Stimulated activated CD8-positive, alpha-beta memory T cell treated with anti-CD3 and anti-CD28 coated beads, Interleukin-12 subunit alpha, Interleukin-12 subunit beta, amount 100 ng/mL, for 4 hours (primary cell): ENCODE data around the gene TBCD.

ENCODE experiments used
- DNase-seq: peaks from one replicate; pipeline ENCODE4 v3.0.0-alpha.2; 2020; ENCODE audit warnings: low read depth

TBCD gene

GRCh38 chr17:82888583-82889495 is 137.0 kb downstream of the TBCD start:
- DNase-seq = no peak

- DNase-seq = no peak
Observed at GRCh38 chr17:82889496-82890338, 137.9 kb downstream of the TBCD start.

- no peak for DNase-seq
Observed at GRCh38 chr17:82890339-82890730, 138.5 kb downstream of the TBCD start.

GRCh38 chr17:82890926-82891678 is 139.2 kb downstream of the TBCD start:
- DNase-seq = no peak

GRCh38 chr17:82891911-82892310 is 140.0 kb downstream of the TBCD start:
- DNase-seq = no peak

- DNase-seq = peak; percentile 61
Observed at GRCh38 chr17:82892899-82893565, 141.2 kb downstream of the TBCD start.

- DNase-seq = no peak
Observed at GRCh38 chr17:82893779-82894178, 141.9 kb downstream of the TBCD start.

GRCh38 chr17:82894389-82894788 is 142.5 kb downstream of the TBCD start:
- no peak for DNase-seq

- DNase-seq = no peak
Observed at GRCh38 chr17:82895087-82895486, 143.2 kb downstream of the TBCD start.

- no peak for DNase-seq
Observed at GRCh38 chr17:82896071-82897000, 144.5 kb downstream of the TBCD start.

- no peak for DNase-seq
Observed at GRCh38 chr17:82897514-82898249, 145.8 kb downstream of the TBCD start.

GRCh38 chr17:82898976-82899514 is 147.2 kb downstream of the TBCD start:
- DNase-seq = no peak

- no peak for DNase-seq
Observed at GRCh38 chr17:82899941-82900340, 148.1 kb downstream of the TBCD start.

GRCh38 chr17:82900741-82901140 is 148.9 kb downstream of the TBCD start:
- DNase-seq = no peak

GRCh38 chr17:82901356-82901755 is 149.5 kb downstream of the TBCD start:
- DNase-seq = no peak

- no peak for DNase-seq
Observed at GRCh38 chr17:82901856-82902255, 150.0 kb downstream of the TBCD start.

GRCh38 chr17:82902972-82903874 is 151.4 kb downstream of the TBCD start:
- DNase-seq = no peak

- no peak for DNase-seq
Observed at GRCh38 chr17:82905130-82905529, 153.3 kb downstream of the TBCD start.
